Calu3 (cell line): Measurements from ENCODE around the gene UBR7. TPM values are rescaled to one million over a fixed set of nuclear protein-coding genes. Genes with fewer than 3 reads are reported as not detected.
"Not testable (repeated sequence)": the region's sequence is repeated elsewhere in the genome, so short reads cannot be mapped to it uniquely, and the experiment has no call there.

ENCODE experiments used
- BruUV-seq: library from RNA; stranded (reverse); fragments of 400-500 nt; replicated peaks from 2 replicates; lab custom pipeline; 2021; lab: Mats Ljungman, UMichigan
- CTCF ChIA-PET: fragments of 300-600 bp; sonication (Branson Sonifier 250); formaldehyde crosslinking; loops from one replicate; lab custom pipeline; 2022; ENCODE audit warnings: antibody characterized with exemption; lab: Charles Lee
- DNase-seq: peaks from one replicate; pipeline ENCODE4 v3.0.0; 2022
- H3K27ac Mint-ChIP-seq: one replicate; pipeline ENCODE4 v1.8.0; 2022; ENCODE audit warnings: mixed read lengths; ENCODE audit not compliant: unreplicated experiment
- H3K27me3 Mint-ChIP-seq: one replicate; pipeline ENCODE4 v1.8.0; 2022; ENCODE audit warnings: mixed read lengths; ENCODE audit not compliant: unreplicated experiment
- H3K36me3 Mint-ChIP-seq: one replicate; pipeline ENCODE4 v1.8.0; 2022; ENCODE audit warnings: mild to moderate bottlenecking, moderate library complexity, mixed read lengths; ENCODE audit not compliant: insufficient read depth, unreplicated experiment
- H3K4me1 Mint-ChIP-seq: one replicate; pipeline ENCODE4 v1.8.0; 2022; ENCODE audit warnings: mild to moderate bottlenecking, low read depth, mixed read lengths; ENCODE audit not compliant: unreplicated experiment
- H3K4me3 Mint-ChIP-seq: one replicate; pipeline ENCODE4 v1.8.0; 2022; ENCODE audit warnings: mild to moderate bottlenecking, low read depth, moderate library complexity, mixed read lengths; ENCODE audit not compliant: unreplicated experiment
- H3K9me3 Mint-ChIP-seq: one replicate; pipeline ENCODE4 v1.8.0; 2022; ENCODE audit warnings: low read depth, mixed read lengths; ENCODE audit not compliant: unreplicated experiment
- CTCF ChIP-seq: fragments of 200-600 bp; IDR thresholded peaks from one replicate; pipeline ENCODE4 v1.8.0; 2022; ENCODE audit warnings: antibody characterized with exemption; ENCODE audit not compliant: unreplicated experiment
- intact Hi-C: fragments of 100-400 bp; cut with micrococcal nuclease; formaldehyde crosslinking; loops from one replicate; pipeline ENCODE4 v1.10.0; 2022; ENCODE audit not compliant: unreplicated experiment
- total RNA-seq: library from RNA; stranded (reverse); gene quantifications from 2 replicates; pipeline ENCODE4 v1.2.3, GENCODE V29; 2022

UBR7 gene
- total RNA-seq, 1 experiment from 2014 or later: 20.3 TPM

- Mint-ChIP-seq H3K27me3 (no peaks in the 10 kb centered on the region), H3K4me1 (peaks cover 10% of the 10 kb centered on the region), H3K36me3 (no peaks in the 10 kb centered on the region), H3K9me3 (no peaks in the 10 kb centered on the region), H3K27ac (no peak overlapping the region), H3K4me3 (no peak overlapping the region)
- no peak for DNase-seq
- CTCF ChIA-PET: interaction anchor here (0.7 kb wide), 2 partner anchors 71 to 446 kb away, joined by 3 read pairs; no protein-coding TSS in a partner anchor
- BruUV-seq: no TSS peak
- no peak for TF ChIP-seq CTCF
- intact Hi-C loops: no loop called here
Observed at GRCh38 chr14:93171376-93171775, 35.7 kb upstream of the UBR7 start.

GRCh38 chr14:93173943-93174395, 33.1 kb upstream of the UBR7 start:
- H3K36me3 Mint-ChIP-seq: no peaks in the 10 kb centered on the region
- H3K27ac Mint-ChIP-seq: no peak overlapping the region
- CTCF ChIA-PET: interaction anchor here (0.5 to 1.2 kb wide), 3 partner anchors 45 to 227 kb away, joined by 3 read pairs; no protein-coding TSS in a partner anchor
- TF ChIP-seq CTCF: no peak
- H3K27me3 Mint-ChIP-seq: no peaks in the 10 kb centered on the region
- no peak overlapping the region for H3K4me3 Mint-ChIP-seq
- intact Hi-C loops: no loop called here
- BruUV-seq: no TSS peak
- H3K9me3 Mint-ChIP-seq: no peaks in the 10 kb centered on the region
- DNase-seq: no peak
- peaks cover 10% of the 10 kb centered on the region for H3K4me1 Mint-ChIP-seq

GRCh38 chr14:93174731-93175130, 32.3 kb upstream of the UBR7 start:
- H3K36me3 Mint-ChIP-seq, H3K4me1 Mint-ChIP-seq, H3K27me3 Mint-ChIP-seq, H3K9me3 Mint-ChIP-seq, DNase-seq, intact Hi-C loops, H3K4me3 Mint-ChIP-seq, H3K27ac Mint-ChIP-seq, BruUV-seq: not testable (repeated sequence)
- CTCF ChIA-PET: interaction anchor here (0.6 to 1.2 kb wide), 2 partner anchors 69 to 228 kb away, joined by 3 to 4 read pairs; no protein-coding TSS in a partner anchor

GRCh38 chr14:93175492-93175891, 31.6 kb upstream of the UBR7 start:
- Mint-ChIP-seq H3K27me3 (no peaks in the 10 kb centered on the region), H3K4me1 (peaks cover 10% of the 10 kb centered on the region), H3K9me3 (no peaks in the 10 kb centered on the region), H3K36me3 (no peaks in the 10 kb centered on the region), H3K4me3 (no peak overlapping the region), H3K27ac (no peak overlapping the region)
- no TSS peak for BruUV-seq
- no peak for DNase-seq
- intact Hi-C loops: no loop called here
- no peak for TF ChIP-seq CTCF
- CTCF ChIA-PET: no interaction called here

- Mint-ChIP-seq H3K27ac (peak overlapping the region; percentile 67), H3K9me3 (no peaks in the 10 kb centered on the region), H3K36me3 (peaks cover 30% of the 10 kb centered on the region), H3K4me3 (peak overlapping the region; percentile 82), H3K4me1 (peaks cover 16% of the 10 kb centered on the region), H3K27me3 (no peaks in the 10 kb centered on the region)
- no peak for TF ChIP-seq CTCF
- intact Hi-C loops: no loop called here
- CTCF ChIA-PET: interaction anchor here (0.6 to 1.2 kb wide), 2 partner anchors 71 to 1078 kb away, joined by 3 read pairs; partner anchors contain the start of gene ATXN3
- BruUV-seq: TSS peak; percentile 67
- DNase-seq: no peak
Observed at GRCh38 chr14:93183596-93184317, 23.3 kb upstream of the UBR7 start.
